Panc1 (cell line): ENCODE results near the gene VARS2. TPM values are rescaled to one million over a fixed set of nuclear protein-coding genes. Genes with fewer than 3 reads are reported as not detected.

Experiments
- ATAC-seq: fragments of 200-7000 bp; cut with Tn5 transposase; 2 replicates; pipeline ENCODE4 v1.9.1; 2020; ENCODE audit warnings: mild to moderate bottlenecking, moderate library complexity
- BruUV-seq: library from RNA; stranded (reverse); fragments of 400-500 nt; replicated peaks from 2 replicates; lab custom pipeline; 2021; lab: Mats Ljungman, UMichigan
- CTCF ChIA-PET: fragments of 300-600 bp; sonication (Branson Sonifier 250); formaldehyde crosslinking; loops from one replicate; lab custom pipeline; 2022; ENCODE audit warnings: antibody characterized with exemption; lab: Charles Lee
- POLR2A ChIA-PET: fragments of 300-600 bp; sonication (Branson Sonifier 250); formaldehyde crosslinking; loops from one replicate; lab custom pipeline; 2022; ENCODE audit warnings: antibody characterized with exemption; lab: Charles Lee
- DNase-seq: peaks from one replicate; pipeline ENCODE4 v3.0.0-alpha.2; 2010; ENCODE audit warnings: low read depth, low spot score
- H3K27ac ChIP-seq: 2 replicates; pipeline ENCODE4 v1.5.1; 2011; ENCODE audit warnings: mild to moderate bottlenecking, low read length, inconsistent platforms
- H3K27me3 ChIP-seq: fragments of 200-500 bp; sonication (Bioruptor generic); 2 replicates; pipeline ENCODE4 v1.6.0; 2014; ENCODE audit warnings: low read length, inconsistent platforms; ENCODE audit not compliant: control insufficient read depth, insufficient read depth
- H3K36me3 ChIP-seq: fragments of 200-500 bp; sonication (Bioruptor generic); 2 replicates; pipeline ENCODE4 v1.5.1; 2014; ENCODE audit warnings: inconsistent platforms, mild to moderate bottlenecking, low read length, moderate library complexity; ENCODE audit not compliant: control insufficient read depth, insufficient read depth
- H3K4me1 ChIP-seq: 2 replicates; pipeline ENCODE4 v1.5.1; 2011; ENCODE audit warnings: inconsistent platforms, mild to moderate bottlenecking, low read length, moderate library complexity; ENCODE audit not compliant: control insufficient read depth, insufficient read depth
- H3K4me3 ChIP-seq, 2 experiments: 2 replicates each; pipeline ENCODE4 v1.5.1; 2011 to 2012; ENCODE audit warnings: low read depth in 2 of 2, low read length in 2 of 2, mild to moderate bottlenecking in 2 of 2, inconsistent platforms in 1 of 2, moderate library complexity in 1 of 2
- H3K9me3 ChIP-seq: fragments of 200-500 bp; sonication (Bioruptor generic); 2 replicates; pipeline ENCODE4 v1.5.1; 2014; ENCODE audit warnings: low read depth, mild to moderate bottlenecking, inconsistent platforms, low read length, moderate library complexity; ENCODE audit not compliant: control insufficient read depth, insufficient read depth
- CTCF ChIP-seq: fragments of 450-650 bp; IDR thresholded peaks from 2 replicates; pipeline ENCODE4 v1.5.1; 2017; ENCODE audit warnings: mild to moderate bottlenecking
- POLR2AphosphoS5 ChIP-seq: IDR thresholded peaks from 2 replicates; pipeline ENCODE4 v1.6.1; 2012; ENCODE audit warnings: mild to moderate bottlenecking, low read depth, low read length, moderate library complexity
- REST ChIP-seq, 2 experiments: IDR thresholded peaks; 2 replicates each; pipeline ENCODE4 v1.6.1; 2011 to 2012; ENCODE audit warnings: low read depth in 2 of 2, control low read depth in 1 of 2, low read length in 1 of 2, mild to moderate bottlenecking in 1 of 2, moderate library complexity in 1 of 2; ENCODE audit not compliant: insufficient read depth in 1 of 2
- SIN3A ChIP-seq: IDR thresholded peaks from 2 replicates; pipeline ENCODE4 v1.6.1; 2012; ENCODE audit warnings: low read depth, mild to moderate bottlenecking, low read length, moderate library complexity, borderline replicate concordance; ENCODE audit not compliant: insufficient read depth
- TCF7L2 ChIP-seq: IDR thresholded peaks from 2 replicates; pipeline ENCODE4 v1.6.1; 2011; ENCODE audit warnings: mild to moderate bottlenecking, low read depth, low read length, inconsistent platforms
- in situ Hi-C: cut with HindIII; loops from 2 replicates; pipeline ENCODE4 v1.10.0; 2016; ENCODE audit warnings: low sequenced_read_pairs, low pct_unique_long_range_greater_than_20kb
- intact Hi-C: fragments of 100-400 bp; cut with micrococcal nuclease; formaldehyde crosslinking; loops from one replicate; pipeline ENCODE4 v1.10.0; 2022; ENCODE audit not compliant: unreplicated experiment
- total RNA-seq: library from RNA; stranded (reverse); gene quantifications from one replicate; pipeline ENCODE4 v1.2.1, GENCODE V29; 2021; ENCODE audit not compliant: unreplicated experiment

The VARS2 gene
- total RNA-seq, 1 experiment from 2014 or later, result 42.7 TPM

GRCh38 chr6:30930506-30930905 is 16.5 kb downstream of the VARS2 start:
- H3K27ac ChIP-seq, result no peak overlapping the region
- no peak for ATAC-seq
- no peaks in the 10 kb centered on the region for H3K4me1 ChIP-seq
- DNase-seq, result no peak
- no peaks in the 10 kb centered on the region for H3K36me3 ChIP-seq
- 0 out of 2 replicates have a peak, but pooled peaks cover 3% of the 10 kb centered on the region for H3K9me3 ChIP-seq
- ChIA-PET POLR2A (no interaction called here), CTCF (no interaction called here)
- no peak overlapping the region for H3K4me3 ChIP-seq
- TF ChIP-seq POLR2AphosphoS5 (no peak), REST (IDR thresholded peaks at IDR 0.05; ENCODE audit: insufficient read depth in 1 of 2, low read depth in 2 of 2, low read length in 1 of 2) (no peak), CTCF (no peak), TCF7L2 (no peak), SIN3A (no peak)
- intact Hi-C loops (loop anchor here (5.0 kb wide), 1 partner anchor 142 kb away; no protein-coding TSS in a partner anchor), in situ Hi-C loops (no loop called here)
- H3K27me3 ChIP-seq, result no peaks in the 10 kb centered on the region
- no TSS peak for BruUV-seq

- no peak for TF ChIP-seq REST (IDR thresholded peaks at IDR 0.05; ENCODE audit: insufficient read depth in 1 of 2, low read depth in 2 of 2, low read length in 1 of 2)
- TF ChIP-seq CTCF, result no peak
- no peak for TF ChIP-seq TCF7L2
- TF ChIP-seq SIN3A, result no peak
- no peak for TF ChIP-seq POLR2AphosphoS5
- no TSS peak for BruUV-seq
- DNase-seq (no peak), ATAC-seq (no peak)
- H3K36me3 ChIP-seq, result no peaks in the 10 kb centered on the region
- intact Hi-C loops (loop anchor here (5.0 kb wide), 1 partner anchor 141 kb away; no protein-coding TSS in a partner anchor), in situ Hi-C loops (no loop called here)
- POLR2A ChIA-PET, result no interaction called here
- H3K4me3 ChIP-seq, result no peak overlapping the region
- H3K27ac ChIP-seq, result no peak overlapping the region
- no peaks in the 10 kb centered on the region for H3K4me1 ChIP-seq
- CTCF ChIA-PET, result interaction anchor here (0.6 kb wide), 1 partner anchor 422 kb away, joined by 3 read pairs; no protein-coding TSS in a partner anchor
- no peaks in the 10 kb centered on the region for H3K27me3 ChIP-seq
- 0 out of 2 replicates have a peak, but pooled peaks cover 3% of the 10 kb centered on the region for H3K9me3 ChIP-seq
These were observed 17.2 kb downstream of the VARS2 start for GRCh38 chr6:30931272-30931671.
